Urothelium cell line (cell line): Measurements from ENCODE around the gene MAP6D1.
"Not testable (repeated sequence)": the region's sequence is repeated elsewhere in the genome, so short reads cannot be mapped to it uniquely, and the experiment has no call there.

Experiments used
- DNase-seq: peaks from one replicate; pipeline ENCODE4 v3.0.0; 2011; ENCODE audit warnings: low spot score, mixed read lengths
- FAIRE-seq: peaks from 2 replicates; lab custom pipeline; 2011; peaks lifted over from hg19 to GRCh38; lab: Jason Lieb, UNC

Gene MAP6D1

GRCh38 chr3:183801601-183802000 lies 23.8 kb downstream of the MAP6D1 start:
- DNase-seq = no peak

GRCh38 chr3:183800243-183800863 lies 25.0 kb downstream of the MAP6D1 start:
- no peak for FAIRE-seq
- DNase-seq = no peak

More at GRCh38 chr3:183801601-183802000, 23.8 kb downstream of the MAP6D1 start:
- no peak for FAIRE-seq

GRCh38 chr3:183799461-183799860 lies 25.9 kb downstream of the MAP6D1 start:
- FAIRE-seq (no peak), DNase-seq (no peak)

- DNase-seq = no peak
- FAIRE-seq = no peak
These were observed 27.4 kb downstream of the MAP6D1 start for GRCh38 chr3:183797996-183798395.

- no peak for DNase-seq
- FAIRE-seq = no peak
These were observed 29.0 kb downstream of the MAP6D1 start for GRCh38 chr3:183796372-183796771.

- FAIRE-seq = no peak
These were observed 30.9 kb downstream of the MAP6D1 start for GRCh38 chr3:183794452-183794851.

GRCh38 chr3:183792976-183793375 lies 32.4 kb downstream of the MAP6D1 start:
- no peak for DNase-seq
- FAIRE-seq = no peak

More at GRCh38 chr3:183794452-183794851, 30.9 kb downstream of the MAP6D1 start:
- no peak for DNase-seq

- no peak for DNase-seq
- no peak for FAIRE-seq
These were observed 34.7 kb downstream of the MAP6D1 start for GRCh38 chr3:183790700-183791099.

GRCh38 chr3:183789826-183790225 lies 35.6 kb downstream of the MAP6D1 start:
- DNase-seq (no peak), FAIRE-seq (no peak)

- not testable (repeated sequence) for DNase-seq, FAIRE-seq
These were observed 40.9 kb downstream of the MAP6D1 start for GRCh38 chr3:183784503-183784902.

GRCh38 chr3:183782576-183783276 lies 42.7 kb downstream of the MAP6D1 start:
- FAIRE-seq = no peak

GRCh38 chr3:183781246-183781645 lies 44.1 kb downstream of the MAP6D1 start:
- DNase-seq (no peak), FAIRE-seq (no peak)

More at GRCh38 chr3:183782576-183783276, 42.7 kb downstream of the MAP6D1 start:
- DNase-seq = no peak

GRCh38 chr3:183779896-183780465 lies 45.4 kb downstream of the MAP6D1 start:
- DNase-seq (no peak), FAIRE-seq (no peak)

- DNase-seq (no peak), FAIRE-seq (no peak)
These were observed 48.3 kb downstream of the MAP6D1 start for GRCh38 chr3:183777016-183777618.

- not testable (repeated sequence) for FAIRE-seq, DNase-seq
These were observed 48.9 kb downstream of the MAP6D1 start for GRCh38 chr3:183776451-183776850.

- DNase-seq = no peak
- FAIRE-seq = no peak
These were observed 49.6 kb downstream of the MAP6D1 start for GRCh38 chr3:183775781-183776180.

GRCh38 chr3:183774631-183775030 lies 50.7 kb downstream of the MAP6D1 start:
- no peak for DNase-seq
- no peak for FAIRE-seq

GRCh38 chr3:183769453-183769852 lies 55.9 kb downstream of the MAP6D1 start:
- FAIRE-seq = no peak
- no peak for DNase-seq

- FAIRE-seq (no peak), DNase-seq (no peak)
These were observed 57.3 kb downstream of the MAP6D1 start for GRCh38 chr3:183768114-183768513.

- peak; percentile 30 for FAIRE-seq
- peak; percentile 80 for DNase-seq
These were observed 58.4 kb downstream of the MAP6D1 start for GRCh38 chr3:183766745-183767606.

- FAIRE-seq (no peak), DNase-seq (no peak)
These were observed 59.3 kb downstream of the MAP6D1 start for GRCh38 chr3:183766107-183766506.
